Measurements from ENCODE around the gene KEL. TPM values are rescaled to one million over a fixed set of nuclear protein-coding genes. Genes with fewer than 3 reads are reported as not detected.

KEL gene
- total and polyA plus RNA-seq, 2 donors (not counting 3 experiments of a cell fraction or from before 2014, with no cell fraction given) = 0.30 to 1.2 TPM

GRCh38 chr7:142897691-142898090, 64.5 kb downstream of the KEL start:
- no peak for FAIRE-seq
- ChIA-PET POLR2A (no interaction called here), CTCF (interaction anchor here (1.0 kb wide), 1 partner anchor 294 kb away, joined by 3 read pairs; no protein-coding TSS in a partner anchor)
- Histone ChIP-seq H3K9ac (replicated peaks; ENCODE audit: extremely low read depth, insufficient read depth, low read length) (no peak overlapping the region), H3K36me3 (ENCODE audit: control insufficient read depth in 2 of 2, extremely low read depth in 1 of 2, insufficient read depth in 2 of 2, low read length in 2 of 2) (no peaks in the 10 kb centered on the region), H3K4me1 (ENCODE audit: control insufficient read depth, extremely low read depth, insufficient read depth, low read length) (no peaks in the 10 kb centered on the region), H2AFZ (ENCODE audit: low read depth, low read length) (no peak overlapping the region), H3K79me2 (ENCODE audit: control insufficient read depth, insufficient read depth, low read length) (no peaks in the 10 kb centered on the region), H4K20me1 (replicated peaks; ENCODE audit: control insufficient read depth, extremely low read depth, insufficient read depth, low read length) (no peaks in the 10 kb centered on the region), H3K4me2 (ENCODE audit: insufficient read depth, low read length) (no peak overlapping the region), H3K9me3 (replicated peaks; ENCODE audit: control insufficient read depth, insufficient read depth, low read length) (no peaks in the 10 kb centered on the region), H3K9me1 (replicated peaks; ENCODE audit: control insufficient read depth, extremely low read depth, insufficient read depth, low read length) (no peaks in the 10 kb centered on the region), H3K4me3 (replicated peaks in 1 of 3; ENCODE audit: insufficient read depth in 1 of 3, low read depth in 1 of 3, low read length in 3 of 3) (no peak overlapping the region), H3K27me3 (ENCODE audit: control insufficient read depth in 2 of 2, insufficient read depth in 2 of 2, low read length in 2 of 2) (peaks cover 0 to 2% of the 10 kb centered on the region in 2 experiments), H3K27ac (ENCODE audit: insufficient read depth, low read depth, low read length) (no peak overlapping the region)
- no TSS peak for BruUV-seq (replicated peaks)
- TF ChIP-seq FOS (IDR thresholded peaks at IDR 0.05; ENCODE audit: borderline replicate concordance, insufficient read depth, low read length) (no peak), CTCF (IDR thresholded peaks at IDR 0.05; ENCODE audit: extremely low read depth in 1 of 2, insufficient read depth in 1 of 2, low read depth in 1 of 2, low read length in 2 of 2) (no peak), JUN (IDR thresholded peaks at IDR 0.05; ENCODE audit: borderline replicate concordance, insufficient read depth, insufficient read length, low read depth) (no peak), EZH2 (IDR thresholded peaks at IDR 0.05; ENCODE audit: borderline replicate concordance, low read depth, low read length, severe bottlenecking) (no peak), POLR2AphosphoS5 (IDR thresholded peaks at IDR 0.05; ENCODE audit: insufficient read depth, low read depth, low read length) (no peak), MYC (IDR thresholded peaks at IDR 0.05; ENCODE audit: low read depth, low read length) (no peak), POLR2A (IDR thresholded peaks at IDR 0.05; ENCODE audit: low read depth, low read length) (no peak), MAX (IDR thresholded peaks at IDR 0.05; ENCODE audit: insufficient read depth, insufficient read length) (no peak), GATA2 (IDR thresholded peaks at IDR 0.05; ENCODE audit: insufficient read depth, insufficient read length, low read depth, low read length) (no peak)
- dilution Hi-C loops (cut with MboI; ENCODE audit: extremely low pct_ligation_motif_present, low sequenced_read_pairs) = no loop called here
- no peak for DNase-seq (ENCODE audit: low read depth, low spot score)
- intact Hi-C loops (cut with micrococcal nuclease) = no loop called here
